Measurements from ENCODE around the gene ALK. TPM values are rescaled to one million over a fixed set of nuclear protein-coding genes. Genes with fewer than 3 reads are reported as not detected.

The ALK gene
- total RNA-seq, 1 experiment from 2014 or later, result not detected

- Histone ChIP-seq H4K8ac (replicated peaks; ENCODE audit: insufficient read length, low read depth, low read length) (no peak overlapping the region), H3T11ph (ENCODE audit: low read length) (no peak overlapping the region), H3K4me2 (ENCODE audit: insufficient read depth, insufficient read length, low read length) (no peak overlapping the region), H2BK5ac (ENCODE audit: insufficient read length, low read length) (no peak overlapping the region), H3K14ac (ENCODE audit: insufficient read depth, low read length) (no peak overlapping the region), H2BK20ac (ENCODE audit: low read depth, low read length, poor library complexity, severe bottlenecking) (no peak overlapping the region), H4K91ac (ENCODE audit: insufficient read length, low read depth, low read length) (no peak overlapping the region), H3K4ac (ENCODE audit: low read depth, low read length) (no peak overlapping the region), H3K79me2 (ENCODE audit: insufficient read depth, low read length) (no peaks in the 10 kb centered on the region), H3K9me3 (ENCODE audit: control insufficient read depth, low read depth, low read length) (no peaks in the 10 kb centered on the region), H4K20me1 (ENCODE audit: control insufficient read depth, insufficient read depth, insufficient read length) (no peaks in the 10 kb centered on the region), H4K5ac (ENCODE audit: insufficient read length, low read depth, low read length) (no peak overlapping the region), H3K23ac (ENCODE audit: insufficient read length, low read depth, low read length) (no peak overlapping the region), H2AK5ac (ENCODE audit: insufficient read length, low read length) (no peak overlapping the region), H3K27ac (ENCODE audit: insufficient read length, low read depth, low read length) (no peak overlapping the region), H3K79me1 (ENCODE audit: insufficient read depth, low read depth, low read length, poor library complexity, severe bottlenecking) (no peaks in the 10 kb centered on the region), H2AFZ (ENCODE audit: low read length) (no peak overlapping the region), H3K9ac (ENCODE audit: extremely low read depth, insufficient read length, low read length) (no peak overlapping the region), H2BK120ac (ENCODE audit: low read depth, low read length, poor library complexity, severe bottlenecking) (no peak overlapping the region), H3K56ac (ENCODE audit: insufficient read length, low read depth, low read length) (no peak overlapping the region), H3K18ac (ENCODE audit: insufficient read length, low read depth, low read length) (no peak overlapping the region), H3K23me2 (ENCODE audit: insufficient read length, low read depth, low read length, poor library complexity, severe bottlenecking) (no peaks in the 10 kb centered on the region), H3K27me3 (ENCODE audit: insufficient read depth, low read length) (no peaks in the 10 kb centered on the region), H2BK15ac (ENCODE audit: low read depth, low read length) (no peak overlapping the region), H2BK12ac (ENCODE audit: insufficient read length, low read depth, low read length) (no peak overlapping the region), H3K4me1 (ENCODE audit: insufficient read depth, low read length) (no peaks in the 10 kb centered on the region)
- Mint-ChIP-seq H3K4me1 (peaks cover 5 to 6% of the 10 kb centered on the region in 2 experiments), H3K4me3 (no peak overlapping the region), H3K36me3 (ENCODE audit: insufficient read depth in 1 of 3, low read depth in 3 of 3) (no peaks in the 10 kb centered on the region; a peak in 1 of 7 replicates), H3K27ac (no peak overlapping the region), H3K27me3 (ENCODE audit: low read depth) (no peaks in the 10 kb centered on the region), H3K9me3 (no peaks in the 10 kb centered on the region)
- no peak for DNase-seq
- no peak for TF ChIP-seq CTCF (conservative IDR thresholded peaks at IDR 0.05)
- WGBS (ENCODE audit: extremely low coverage, insufficient read length, low lambda C conversion rate), result no CpG with 5 or more reads among the region's 7 CpGs
Measured at GRCh38 chr2:29389686-29390085, 531.7 kb downstream of the ALK start.
